HuH-7 (cell line): Measurements from ENCODE around the gene TTC33.
"Not testable (repeated sequence)": the region's sequence is repeated elsewhere in the genome, so short reads cannot be mapped to it uniquely, and the experiment has no call there.

Source experiments
- DNase-seq: peaks from one replicate; pipeline ENCODE4 v3.0.0; 2011; ENCODE audit warnings: low spot score

Gene TTC33

DNA sequence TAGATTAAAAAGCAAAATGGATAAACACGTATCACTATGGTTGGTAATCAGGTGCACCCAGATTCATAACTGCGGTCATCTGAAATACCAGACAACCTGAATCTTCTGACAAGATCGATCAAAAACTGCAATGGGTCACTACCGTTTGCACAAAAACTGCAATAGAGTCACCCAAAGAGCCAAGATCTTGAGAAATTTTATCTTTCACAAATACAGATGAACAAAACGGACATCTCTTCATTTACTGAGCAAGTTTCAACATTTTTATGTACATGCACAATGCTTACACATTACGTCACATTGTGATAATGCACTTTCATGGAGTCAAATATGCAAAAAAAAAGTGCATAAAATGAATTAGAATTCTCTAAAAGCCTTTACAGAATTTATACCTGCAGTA is 23.8 kb upstream of the TTC33 start:
- DNase-seq: no peak

DNA sequence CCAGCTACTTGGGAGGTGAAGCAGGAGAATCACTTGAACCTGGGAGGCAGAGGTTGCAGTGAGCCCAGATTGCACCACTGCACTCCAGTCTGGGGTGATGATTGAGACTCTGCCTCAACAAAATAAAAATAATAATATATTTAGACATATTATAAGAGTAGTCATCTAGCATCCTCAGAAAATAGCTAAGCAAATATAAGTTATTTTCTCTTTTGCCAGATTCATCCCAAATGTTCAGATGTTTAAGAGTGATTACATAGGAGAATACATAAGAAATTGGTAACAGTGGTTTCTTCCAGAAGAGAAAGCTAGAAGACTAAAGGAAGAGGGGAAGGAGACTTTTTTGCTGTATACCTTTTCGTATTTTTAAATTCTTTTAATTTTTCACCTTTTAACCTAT is 22.4 kb upstream of the TTC33 start:
- no peak for DNase-seq

DNA sequence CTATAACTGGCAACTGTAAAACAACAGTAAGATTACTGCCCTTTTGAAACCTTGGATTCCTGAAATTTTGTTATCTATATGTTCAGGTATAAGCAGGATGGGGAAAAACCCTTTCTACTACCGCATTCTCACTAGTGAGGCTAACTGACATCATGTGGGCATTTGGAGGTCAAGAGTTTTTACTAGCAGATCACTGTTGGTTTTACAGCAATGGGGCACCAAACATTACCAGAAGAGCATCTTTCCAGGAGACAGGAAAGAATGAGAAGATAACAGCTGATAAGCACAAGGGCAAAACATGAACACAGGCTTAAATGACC is 20.9 kb upstream of the TTC33 start:
- no peak for DNase-seq

DNA sequence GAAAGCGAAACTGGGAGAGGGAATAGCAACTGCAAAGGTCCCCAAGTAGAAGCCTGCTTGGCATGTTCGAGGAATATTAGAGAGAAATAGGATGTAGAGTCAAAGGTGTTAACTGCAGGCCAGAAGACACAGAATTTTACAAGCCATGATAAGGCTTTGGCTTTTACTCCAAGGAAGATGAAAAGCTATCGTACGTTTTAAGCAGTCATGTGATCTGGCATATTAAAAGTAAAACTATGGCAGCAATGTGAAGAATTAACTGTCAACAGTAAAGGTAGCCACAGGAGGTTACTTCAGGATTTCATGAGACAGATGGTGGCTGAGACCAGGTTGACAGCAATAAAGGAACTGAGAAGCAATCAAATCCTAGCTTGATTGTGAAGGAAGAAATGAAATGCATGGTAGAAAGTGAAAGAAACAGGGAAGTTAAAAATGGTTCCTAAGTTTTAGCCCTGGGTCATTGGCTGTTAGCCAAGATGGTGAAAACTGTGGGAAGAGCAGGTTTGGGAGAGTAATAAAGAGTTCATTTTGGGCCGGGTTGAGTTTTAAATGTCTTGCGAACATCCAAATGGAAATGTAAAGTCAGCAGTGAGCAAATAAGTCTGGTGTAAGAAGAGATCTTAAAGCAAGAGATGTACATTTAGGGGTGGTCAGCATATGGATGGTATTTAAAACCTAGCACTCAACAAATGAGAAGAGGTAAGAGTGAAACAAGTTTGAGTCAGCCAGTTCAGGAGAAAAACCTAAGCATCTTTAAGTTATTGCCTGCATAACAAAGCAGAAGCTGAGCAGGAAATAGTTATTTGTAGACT is 20.3 kb upstream of the TTC33 start:
- no peak for DNase-seq

DNA sequence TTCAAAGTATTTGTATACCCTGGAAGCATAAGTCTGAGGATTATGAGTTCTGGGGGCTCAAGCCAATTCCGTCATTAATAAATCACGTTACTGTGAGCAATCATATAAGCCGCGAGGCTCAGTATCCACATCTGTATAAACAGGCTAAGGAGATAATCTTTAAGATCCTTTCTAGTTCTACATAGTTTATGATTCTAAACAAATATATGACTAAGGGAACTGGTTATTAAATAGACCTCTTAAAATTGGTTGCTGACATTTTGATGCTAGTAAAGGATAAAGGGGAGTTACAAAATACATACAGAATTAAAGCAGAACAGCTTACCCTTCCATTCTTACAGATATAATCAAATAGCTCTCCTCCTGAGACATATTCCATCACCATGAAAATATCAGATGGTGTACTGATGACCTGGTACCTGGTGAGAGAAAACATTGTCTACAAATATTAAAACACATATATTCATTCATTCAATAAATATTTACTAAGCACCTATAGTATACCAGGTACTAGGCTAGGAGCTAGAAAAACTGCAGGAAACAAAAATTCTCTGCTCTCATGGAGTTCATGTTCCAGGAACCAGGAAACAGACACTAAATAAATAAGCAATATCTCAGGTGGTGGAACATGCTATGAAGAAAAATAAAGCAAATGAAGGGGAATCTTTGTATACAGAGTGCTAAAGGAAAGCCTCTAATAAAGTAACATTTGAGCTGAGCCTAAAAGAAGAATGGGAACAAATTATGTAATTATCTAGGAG is 19.5 kb upstream of the TTC33 start:
- DNase-seq: no peak

DNA sequence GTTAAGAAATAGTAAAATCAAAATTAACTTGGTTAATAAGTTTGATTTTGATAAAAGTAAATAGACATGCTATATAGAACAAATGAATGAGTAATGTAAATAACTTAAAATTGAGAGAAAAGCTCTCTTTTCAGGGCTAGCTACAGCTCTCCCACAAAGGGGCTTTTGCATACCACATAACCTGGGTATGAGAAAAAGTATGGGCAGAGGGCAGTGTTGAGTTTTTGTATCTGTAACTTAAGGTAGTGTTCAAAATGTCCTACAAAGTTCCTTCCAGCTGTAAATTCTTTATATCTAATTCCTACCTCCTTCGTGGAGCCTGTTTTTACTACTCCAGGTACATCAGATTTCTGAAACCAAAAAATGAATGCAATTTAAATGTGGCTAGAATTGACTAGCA is 18.9 kb upstream of the TTC33 start:
- DNase-seq: no peak

DNA sequence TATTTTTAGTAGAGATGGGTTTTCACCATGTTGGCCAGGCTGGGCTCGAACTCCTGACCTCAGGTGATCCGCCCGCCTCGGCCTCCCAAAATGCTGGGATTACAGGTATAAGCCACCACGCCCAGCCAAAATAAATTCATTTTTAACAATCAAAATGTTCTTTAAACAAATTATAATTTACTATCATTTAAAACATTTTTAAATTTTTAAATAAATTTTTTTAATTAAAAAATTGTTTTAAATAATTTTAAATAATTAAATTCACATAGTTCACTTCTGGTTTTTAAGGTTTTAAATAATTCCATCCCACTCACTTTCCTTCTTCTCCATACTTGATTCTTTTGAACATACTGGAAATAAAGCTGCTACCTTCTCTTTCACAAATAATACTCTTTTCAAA is 15.0 kb upstream of the TTC33 start:
- DNase-seq: no peak

DNA sequence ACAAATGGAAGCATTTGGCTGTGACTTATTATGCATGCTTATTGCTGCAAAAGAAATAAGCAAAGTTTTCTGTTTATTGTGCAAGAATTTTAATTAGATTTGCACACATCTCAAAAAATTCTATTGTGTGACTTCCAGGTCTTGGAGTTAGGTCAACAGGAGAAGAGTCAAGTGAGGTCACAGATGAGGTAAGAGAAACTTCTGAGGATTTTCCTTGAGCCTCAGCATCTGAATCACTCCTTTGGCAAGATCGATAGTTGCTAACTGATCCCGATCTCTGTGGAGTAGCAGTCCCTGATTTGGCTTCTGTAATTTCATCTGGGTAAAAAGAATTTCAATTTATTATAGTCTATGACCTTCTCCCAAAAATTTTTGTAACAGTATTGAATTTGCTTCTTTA is 6.9 kb upstream of the TTC33 start:
- no peak for DNase-seq

DNA sequence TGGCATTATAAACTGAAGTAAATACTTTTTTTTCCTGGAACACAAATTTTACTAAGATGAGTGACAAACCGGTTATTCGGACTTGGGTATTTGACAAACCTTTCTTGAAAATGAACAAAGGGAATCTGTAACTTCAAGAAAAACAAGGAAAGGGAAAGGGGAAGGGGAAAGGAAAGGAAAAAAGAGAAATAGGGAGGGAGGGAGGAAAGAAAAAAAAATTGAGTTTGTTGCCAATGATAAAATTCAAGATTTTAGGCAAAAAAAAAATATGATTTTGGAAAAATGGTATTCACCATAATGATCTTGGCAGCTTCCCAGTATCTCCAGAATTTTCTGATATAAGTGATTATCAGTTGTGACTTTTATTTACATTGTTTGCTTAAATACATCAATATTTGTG is 1.6 kb upstream of the TTC33 start:
- no peak for DNase-seq

DNA sequence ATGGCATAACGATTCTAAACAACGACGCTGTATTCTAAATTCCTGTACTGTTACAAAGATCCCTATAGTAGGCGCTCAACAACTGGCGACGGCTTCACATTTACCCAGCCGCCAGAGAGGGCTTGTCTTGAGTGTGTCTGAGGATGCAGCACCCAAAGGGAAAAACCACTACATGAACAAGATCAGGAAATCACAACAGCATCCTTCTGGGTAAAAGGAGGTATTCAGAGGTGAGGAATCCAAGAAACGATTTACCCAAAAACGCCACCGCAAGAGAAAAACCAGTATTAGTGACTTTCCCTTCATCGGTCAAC is 711 bp downstream of the TTC33 start:
- DNase-seq: peak; percentile 75

DNA sequence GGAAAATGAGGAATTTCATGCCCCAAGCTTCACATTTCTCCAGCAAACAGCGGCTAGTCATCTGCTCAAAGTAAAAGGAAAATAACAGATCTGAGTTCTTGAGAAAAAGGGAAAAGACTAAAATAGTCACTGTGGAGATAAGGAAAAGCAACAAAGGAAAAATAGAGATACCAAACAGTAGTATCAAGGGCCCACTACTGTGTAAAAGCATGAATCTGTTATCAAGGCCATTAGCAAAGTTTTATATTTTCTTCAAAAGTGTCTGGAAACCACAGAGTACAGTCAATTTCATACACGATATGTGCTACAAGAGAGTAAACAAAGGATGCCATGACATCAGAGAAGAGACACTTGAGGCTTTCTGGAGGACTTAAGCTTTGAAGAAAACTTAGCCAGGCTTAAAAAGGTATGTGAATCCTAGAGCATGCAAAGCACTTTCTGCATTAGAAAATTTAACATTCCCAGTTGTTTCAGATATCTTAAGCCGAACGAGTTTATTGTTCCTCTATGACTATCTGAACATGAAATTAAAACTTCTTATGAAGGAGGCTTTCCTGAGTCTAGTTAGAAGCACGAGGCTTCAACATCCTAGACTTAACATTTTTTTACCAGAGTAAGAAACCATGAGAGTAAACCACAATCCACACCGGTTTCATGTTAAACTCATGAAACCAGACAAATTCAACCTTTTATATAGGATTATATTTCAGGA is 1.2 kb downstream of the TTC33 start:
- no peak for DNase-seq

DNA sequence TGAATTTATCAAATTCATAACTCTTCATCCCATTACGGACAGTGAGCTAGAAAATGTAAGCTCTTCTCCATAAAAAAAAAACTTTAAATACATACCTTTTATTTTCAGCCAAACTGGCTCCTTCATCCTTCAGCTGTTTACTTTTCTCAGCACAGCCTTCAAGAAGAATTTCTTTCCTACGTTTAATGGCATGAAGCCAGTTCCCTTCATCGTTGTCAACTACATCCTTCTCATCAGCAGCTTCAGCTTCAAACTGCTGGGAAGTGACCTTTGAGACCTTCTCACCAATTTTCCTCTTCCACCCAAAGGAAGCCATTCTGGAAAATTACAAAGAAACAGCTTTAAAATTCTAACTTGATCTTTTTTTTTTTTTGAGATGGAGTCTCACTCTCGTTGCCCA is 9.1 kb downstream of the TTC33 start:
- DNase-seq: no peak

DNA sequence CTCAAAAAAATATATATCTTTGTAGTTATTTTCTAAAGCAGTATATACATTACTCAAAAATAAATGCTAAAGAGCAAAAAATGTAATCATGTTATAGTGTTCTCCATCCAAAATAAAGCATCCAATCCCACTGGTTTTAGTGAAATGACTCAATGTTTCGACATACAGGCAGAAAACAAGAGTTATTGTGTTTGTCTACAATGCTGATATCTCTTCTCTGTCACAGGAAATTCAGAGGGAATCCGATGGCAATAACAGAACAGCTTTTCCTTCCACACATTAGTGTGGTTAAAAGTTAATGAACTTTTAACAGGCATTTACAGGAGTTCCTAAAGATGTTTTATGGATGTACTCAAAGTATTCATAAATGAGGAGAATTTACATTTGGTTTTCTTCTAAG is 12.0 kb downstream of the TTC33 start:
- no peak for DNase-seq

DNA sequence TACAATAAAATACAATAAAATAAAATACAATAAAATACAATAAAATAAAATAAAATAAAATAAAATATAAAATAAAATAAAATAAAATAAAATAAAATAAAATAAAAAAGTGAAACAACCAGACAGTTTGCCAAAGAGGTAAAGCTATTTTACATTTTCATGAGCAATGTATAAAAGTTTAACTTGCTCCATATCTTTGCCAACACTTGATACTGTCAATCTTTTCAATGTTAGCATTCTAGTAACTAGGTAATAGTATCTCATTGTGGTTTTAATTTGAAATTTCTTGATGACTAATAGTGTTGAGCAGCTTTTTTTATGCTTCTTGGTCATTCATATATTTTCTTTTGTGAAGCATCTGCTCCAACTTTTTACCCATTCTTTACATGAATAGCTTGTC is 17.3 kb downstream of the TTC33 start:
- DNase-seq: no peak

DNA sequence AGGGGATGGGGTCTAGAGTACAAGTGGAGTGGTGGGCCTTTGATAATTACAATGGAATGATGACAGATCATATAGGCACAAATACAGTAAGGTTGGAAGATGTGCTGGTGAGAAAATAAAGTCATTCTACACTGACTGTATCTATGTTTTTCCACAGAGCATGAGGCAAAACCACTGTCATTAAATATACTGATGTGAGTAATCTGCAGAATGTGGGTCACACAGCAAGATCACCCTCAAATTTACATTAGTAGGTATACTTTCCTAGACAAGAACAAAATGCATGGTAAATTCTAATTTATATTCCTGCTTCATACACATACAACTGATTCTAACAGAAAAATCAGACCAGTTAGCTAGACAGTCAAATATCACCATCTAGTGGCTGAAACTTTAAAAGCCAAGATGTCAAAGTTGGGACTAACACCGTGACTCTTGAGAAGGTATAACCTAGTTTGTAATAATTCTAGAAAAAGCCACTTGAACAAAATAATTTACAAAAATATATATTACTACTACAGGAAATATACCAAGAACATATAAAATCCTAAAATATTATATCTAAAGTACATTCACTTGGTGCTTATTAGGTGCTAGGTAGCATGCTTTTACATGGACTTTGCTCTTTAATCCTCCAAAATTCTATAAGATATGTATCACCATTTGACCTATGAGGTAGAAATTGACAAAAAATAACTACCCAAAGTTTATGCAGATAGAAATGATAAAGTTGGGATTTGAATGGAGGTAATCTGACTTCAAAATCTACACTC is 19.5 kb downstream of the TTC33 start:
- peak; percentile 50 for DNase-seq

DNA sequence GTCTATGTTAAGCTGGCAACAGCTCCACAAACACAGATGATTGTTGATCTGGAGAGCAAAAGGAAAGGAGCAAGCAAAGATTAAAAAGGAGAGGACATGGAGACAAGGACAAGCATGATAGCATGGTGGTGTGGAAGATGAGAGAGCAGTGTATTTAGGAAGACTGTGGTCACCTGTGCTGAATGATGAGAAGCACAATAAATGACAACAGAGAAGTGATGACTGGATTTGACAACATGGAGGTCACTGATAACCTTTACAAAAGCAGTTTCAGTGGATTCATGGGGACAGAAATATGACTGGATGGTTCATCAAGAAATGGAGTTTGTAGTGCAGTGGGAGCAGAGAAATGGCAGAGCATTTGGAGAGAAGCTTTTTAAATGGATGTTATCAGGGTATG is 20.2 kb downstream of the TTC33 start:
- DNase-seq: no peak

DNA sequence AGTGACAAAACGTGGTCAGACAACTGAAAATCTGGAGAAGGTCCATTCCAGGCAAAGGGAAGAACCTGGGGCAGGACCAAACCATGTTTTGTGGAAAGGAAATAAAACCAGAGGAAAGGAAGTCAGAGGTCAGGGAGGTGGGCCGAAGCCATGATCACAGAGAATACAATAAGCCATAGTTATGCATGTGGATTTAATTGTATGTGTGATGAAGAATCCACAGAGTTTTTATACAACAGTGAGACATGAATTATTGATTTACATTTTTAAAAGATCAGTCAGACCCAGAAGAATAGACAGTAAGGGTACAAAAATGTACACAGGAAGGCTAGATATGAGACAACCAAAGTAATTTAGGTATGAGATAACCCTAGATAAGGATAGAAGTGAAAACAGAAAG is 20.8 kb downstream of the TTC33 start:
- no peak for DNase-seq

DNA sequence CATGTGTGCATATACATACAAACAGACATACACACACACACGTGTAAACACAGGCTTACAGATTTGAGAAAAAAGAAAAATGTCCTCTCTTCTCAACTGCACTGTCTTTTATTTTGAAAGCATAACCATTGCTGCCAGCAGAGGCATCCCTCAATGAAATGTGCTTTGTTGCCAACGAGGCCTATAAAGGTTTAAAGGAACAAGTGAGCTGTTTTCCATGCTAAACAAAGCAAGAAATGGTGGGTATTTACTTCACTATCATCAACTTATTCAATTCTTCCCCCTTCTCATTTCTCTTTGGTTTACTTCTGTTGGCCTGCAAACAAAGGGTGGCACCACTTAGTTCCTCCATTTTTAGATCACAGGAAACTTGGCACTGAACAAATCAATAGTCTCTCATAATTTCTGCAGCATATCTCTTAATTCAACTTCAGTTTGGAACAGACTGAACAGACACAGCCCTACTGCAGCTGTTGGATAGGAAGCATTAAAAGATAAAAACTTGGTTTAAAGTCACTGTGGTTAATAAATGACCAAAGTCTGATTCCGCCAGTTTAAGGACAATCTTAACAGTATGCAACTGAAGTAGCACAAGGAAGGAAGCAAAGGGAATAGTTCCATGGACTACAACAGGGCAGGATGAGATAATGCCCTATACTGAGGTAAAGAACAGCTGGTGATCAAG is 21.7 kb downstream of the TTC33 start:
- DNase-seq: no peak

DNA sequence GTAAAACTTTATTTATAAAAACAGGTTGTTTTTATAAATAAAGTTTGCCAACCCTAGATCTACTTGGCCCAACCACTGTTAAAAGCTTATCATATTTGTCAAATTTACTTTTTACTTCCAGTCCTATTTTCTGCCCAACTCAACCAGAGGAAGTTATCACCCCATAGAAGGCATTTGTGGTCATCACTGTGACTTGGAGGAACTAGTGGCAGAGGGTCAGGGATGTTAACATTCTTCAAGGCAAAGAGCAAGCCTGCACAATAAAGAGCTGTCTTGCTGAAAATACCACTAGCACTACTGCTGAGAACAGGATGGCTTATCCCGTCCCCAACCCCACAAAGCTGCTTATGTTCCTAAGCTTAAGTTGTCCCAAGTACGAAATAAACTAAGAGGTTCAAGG is 22.3 kb downstream of the TTC33 start:
- no peak for DNase-seq

DNA sequence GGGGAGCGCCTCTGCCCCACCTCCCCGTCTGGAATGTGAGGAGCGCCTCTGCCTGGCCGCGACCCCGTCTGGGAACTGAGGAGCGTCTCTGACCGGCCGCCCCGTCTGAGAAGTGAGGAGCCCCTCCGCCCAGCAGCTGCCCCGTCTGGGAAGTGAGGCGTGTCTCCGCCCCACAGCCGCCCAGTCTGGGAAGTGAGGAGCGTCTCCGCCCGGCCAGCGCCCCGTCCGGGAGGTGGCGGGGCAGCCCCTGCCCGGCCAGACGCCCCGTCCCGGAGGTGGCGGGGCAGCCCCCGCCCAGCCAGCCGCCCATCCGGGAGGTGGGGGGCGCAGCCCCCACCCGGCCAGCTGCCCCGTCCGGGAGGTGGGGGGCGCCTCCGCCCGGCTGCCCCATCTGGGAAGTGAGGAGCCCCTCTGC is 33.3 kb downstream of the TTC33 start:
- DNase-seq: not testable (repeated sequence)

DNA sequence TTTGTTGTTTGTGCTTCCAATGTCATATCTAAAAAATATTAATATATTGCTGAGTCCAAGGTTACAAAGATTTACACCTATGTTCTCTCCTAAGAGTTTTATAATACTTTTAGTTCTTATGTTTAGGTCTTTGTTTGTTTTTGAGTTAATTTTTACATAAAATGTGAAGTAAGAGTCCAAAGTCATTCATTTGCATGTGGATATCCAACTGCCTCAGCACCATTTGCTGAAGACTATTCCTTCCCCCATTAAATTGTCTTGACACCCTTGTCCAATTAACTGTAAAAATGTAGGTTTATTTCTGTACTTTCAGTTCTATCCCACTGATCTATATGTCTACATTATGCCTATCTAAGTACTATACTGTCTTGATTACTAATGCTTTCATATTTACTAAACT is 35.7 kb downstream of the TTC33 start:
- no peak for DNase-seq

DNA sequence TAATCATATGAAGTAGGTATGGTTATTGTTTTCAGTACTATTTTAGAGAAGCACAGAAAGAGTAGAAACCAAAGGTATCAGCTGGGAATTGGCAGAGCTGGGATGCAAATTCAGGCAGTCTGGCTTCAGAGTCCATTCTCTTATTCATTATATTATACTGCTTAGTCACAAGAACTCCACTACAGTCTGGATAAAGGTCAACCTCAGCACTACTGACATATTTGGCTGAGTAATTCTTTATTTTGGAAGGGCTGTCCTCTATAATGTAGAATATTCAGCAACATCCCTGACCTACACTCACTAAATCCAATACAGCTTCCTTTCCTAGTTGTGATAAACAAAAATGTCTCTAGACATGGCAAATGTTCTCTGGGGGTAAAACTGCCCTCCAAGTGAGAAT is 38.5 kb downstream of the TTC33 start:
- no peak for DNase-seq
